Keratinocyte (primary cell): ENCODE measurements around the gene ZC3HAV1L.
A peak's percentile ranks its signal among the peaks of the same experiment; 100 is the strongest.

Experiments
- EZH2 ChIP-seq: IDR thresholded peaks from one replicate; pipeline ENCODE4 v1.6.1; 2012; ENCODE audit warnings: inconsistent platforms, mild to moderate bottlenecking, low read length, moderate library complexity
- TF ChIP-seq, protein P1 (sequence below), 3 experiments: IDR thresholded peaks in 1 of 3; conservative IDR thresholded peaks in 1 of 3; optimal IDR thresholded peaks in 1 of 3; 2 replicates in 2 of 3; 3 replicates in 1 of 3; pipeline versions ENCODE3 to v1.5.1; 2011; ENCODE audit warnings: low read length in 3 of 3, mild to moderate bottlenecking in 3 of 3, moderate library complexity in 2 of 3, control low read depth in 1 of 3, inconsistent platforms in 1 of 3; ENCODE audit not compliant: insufficient read depth in 2 of 3; ENCODE audit errors: extremely low read depth in 1 of 3

DNA sequence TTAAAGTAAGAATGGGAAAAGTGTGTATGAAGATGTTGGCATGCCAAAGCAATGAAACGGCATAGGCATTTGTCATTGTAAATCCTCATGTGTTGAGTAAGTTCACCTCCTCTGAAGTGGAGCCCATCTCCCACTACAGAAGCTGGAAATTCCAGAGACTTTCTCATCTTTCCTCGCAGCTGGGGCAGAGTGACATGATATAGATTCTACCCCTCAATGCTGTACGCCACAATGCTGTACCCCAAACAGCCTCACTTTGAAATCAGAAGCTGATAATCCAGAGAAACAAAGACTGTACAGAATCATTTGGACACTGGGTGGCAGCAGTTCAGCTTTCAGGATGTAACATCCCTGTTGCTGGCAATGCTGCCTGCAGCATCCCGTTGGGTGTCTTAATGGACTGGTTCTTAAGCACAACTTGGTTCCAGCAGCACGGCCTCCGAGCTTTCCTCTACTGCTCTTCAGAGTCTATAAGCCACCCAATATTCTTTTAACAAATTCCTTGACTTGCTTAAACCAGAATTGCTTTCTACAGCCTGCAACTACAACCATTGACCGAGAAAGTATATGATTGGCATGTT lies 18.8 kb downstream of the ZC3HAV1L start:
- TF ChIP-seq, protein P1, sequence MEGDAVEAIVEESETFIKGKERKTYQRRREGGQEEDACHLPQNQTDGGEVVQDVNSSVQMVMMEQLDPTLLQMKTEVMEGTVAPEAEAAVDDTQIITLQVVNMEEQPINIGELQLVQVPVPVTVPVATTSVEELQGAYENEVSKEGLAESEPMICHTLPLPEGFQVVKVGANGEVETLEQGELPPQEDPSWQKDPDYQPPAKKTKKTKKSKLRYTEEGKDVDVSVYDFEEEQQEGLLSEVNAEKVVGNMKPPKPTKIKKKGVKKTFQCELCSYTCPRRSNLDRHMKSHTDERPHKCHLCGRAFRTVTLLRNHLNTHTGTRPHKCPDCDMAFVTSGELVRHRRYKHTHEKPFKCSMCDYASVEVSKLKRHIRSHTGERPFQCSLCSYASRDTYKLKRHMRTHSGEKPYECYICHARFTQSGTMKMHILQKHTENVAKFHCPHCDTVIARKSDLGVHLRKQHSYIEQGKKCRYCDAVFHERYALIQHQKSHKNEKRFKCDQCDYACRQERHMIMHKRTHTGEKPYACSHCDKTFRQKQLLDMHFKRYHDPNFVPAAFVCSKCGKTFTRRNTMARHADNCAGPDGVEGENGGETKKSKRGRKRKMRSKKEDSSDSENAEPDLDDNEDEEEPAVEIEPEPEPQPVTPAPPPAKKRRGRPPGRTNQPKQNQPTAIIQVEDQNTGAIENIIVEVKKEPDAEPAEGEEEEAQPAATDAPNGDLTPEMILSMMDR (optimal IDR thresholded peaks at IDR 0.05 in 1 of 3, IDR thresholded peaks at IDR 0.05 in 1 of 3, conservative IDR thresholded peaks at IDR 0.05 in 1 of 3; ENCODE audit: extremely low read depth in 1 of 3, insufficient read depth in 2 of 3, low read length in 3 of 3) = peak; percentile 71 to 82 (median 75)
- no peak for TF ChIP-seq EZH2
